Measurements from ENCODE around the gene LRRC75B.
"Not testable (repeated sequence)": the region's sequence is repeated elsewhere in the genome, so short reads cannot be mapped to it uniquely, and the experiment has no call there.

Gene LRRC75B

DNA sequence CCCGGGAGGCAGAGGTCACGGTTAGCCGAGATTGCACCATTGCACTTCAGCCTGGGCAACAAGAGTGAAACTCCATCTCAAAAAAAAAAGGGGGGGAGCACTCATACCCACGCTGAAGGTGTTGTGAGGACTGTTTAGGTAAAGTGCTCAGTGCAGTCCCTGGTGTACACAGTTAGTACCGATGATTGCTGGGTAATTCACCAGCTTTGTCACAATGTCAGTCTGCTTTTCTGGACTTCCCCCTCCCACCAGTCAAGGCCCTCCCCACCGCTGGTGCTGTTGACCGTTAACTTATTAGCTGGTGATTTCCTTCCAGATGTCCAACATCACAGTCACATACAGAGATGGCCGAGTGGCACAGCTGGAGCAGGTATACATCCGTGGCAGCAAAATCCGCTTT lies 25.2 kb downstream of the LRRC75B start:
- Histone ChIP-seq H3K27me3 (ENCODE audit: insufficient read depth, low read length) (no peaks in the 10 kb centered on the region), H3K9me3 (ENCODE audit: low read length) (no peaks in the 10 kb centered on the region), H3K4me3 (ENCODE audit: low read length) (no peak overlapping the region), H3K36me3 (ENCODE audit: insufficient read depth, low read length) (peaks cover 77% of the 10 kb centered on the region), H2AFZ (ENCODE audit: low read depth, low read length) (no peak overlapping the region), H3K4me1 (ENCODE audit: insufficient read depth, low read length) (no peaks in the 10 kb centered on the region)

DNA sequence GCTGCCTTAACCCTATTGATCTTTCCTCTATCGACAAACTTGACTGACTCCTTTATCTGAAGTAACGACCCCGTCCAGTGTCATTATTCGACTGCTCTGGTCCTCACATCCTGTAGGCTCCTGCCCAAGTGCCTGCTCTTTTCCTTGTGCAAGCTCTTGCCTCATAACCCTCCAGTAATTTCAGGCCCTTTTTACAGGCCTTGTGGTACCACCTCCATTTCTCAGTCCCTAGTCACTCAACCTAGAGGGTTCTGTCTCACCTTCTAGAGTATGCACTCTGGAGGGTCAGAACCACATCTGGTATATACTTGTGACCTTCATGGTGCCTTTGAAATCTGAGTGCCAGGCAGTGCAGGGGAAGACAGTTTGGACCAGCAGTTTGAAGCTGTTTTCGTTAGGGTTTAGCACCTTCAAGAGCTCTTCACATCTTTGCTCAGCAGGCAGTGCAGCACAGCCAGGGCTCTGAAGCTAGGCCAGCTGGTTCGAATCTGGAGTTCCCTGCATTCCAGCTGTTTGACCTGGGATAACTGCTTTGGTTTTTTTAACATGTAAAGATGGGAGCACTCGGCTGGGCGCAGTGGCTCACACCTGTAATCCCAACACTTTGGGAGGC lies 25.9 kb downstream of the LRRC75B start:
- Histone ChIP-seq H3K36me3 (ENCODE audit: insufficient read depth, low read length) (peaks cover 75% of the 10 kb centered on the region), H3K4me1 (ENCODE audit: insufficient read depth, low read length) (no peaks in the 10 kb centered on the region), H3K27me3 (ENCODE audit: insufficient read depth, low read length) (no peaks in the 10 kb centered on the region), H2AFZ (ENCODE audit: low read depth, low read length) (no peak overlapping the region), H3K9me3 (ENCODE audit: low read length) (no peaks in the 10 kb centered on the region), H3K4me3 (ENCODE audit: low read length) (no peak overlapping the region)

DNA sequence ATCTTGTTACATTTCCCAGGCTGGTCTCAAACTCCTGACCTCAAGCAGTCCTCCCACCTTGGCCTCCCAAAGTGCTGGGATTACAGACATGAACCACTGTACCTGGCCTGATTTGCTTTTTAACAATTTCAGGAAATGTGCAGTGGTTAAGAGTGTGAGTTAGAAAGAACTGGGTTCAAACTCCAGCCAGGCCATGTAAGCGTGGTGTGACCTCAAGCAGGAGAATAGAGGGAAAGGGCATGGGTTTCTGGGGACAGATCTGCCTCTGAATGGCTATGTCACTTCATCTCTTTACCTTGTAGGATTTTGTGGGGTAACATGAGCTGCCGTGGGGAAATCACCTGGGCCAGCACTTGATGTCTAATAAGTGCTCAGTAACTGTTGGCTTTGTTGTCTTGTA lies 27.8 kb downstream of the LRRC75B start:
- Histone ChIP-seq H3K27me3 (ENCODE audit: insufficient read depth, low read length) (no peaks in the 10 kb centered on the region), H3K4me3 (ENCODE audit: low read length) (no peak overlapping the region), H3K4me1 (ENCODE audit: insufficient read depth, low read length) (no peaks in the 10 kb centered on the region), H3K36me3 (ENCODE audit: insufficient read depth, low read length) (peaks cover 71% of the 10 kb centered on the region), H3K9me3 (ENCODE audit: low read length) (no peaks in the 10 kb centered on the region), H2AFZ (ENCODE audit: low read depth, low read length) (no peak overlapping the region)

DNA sequence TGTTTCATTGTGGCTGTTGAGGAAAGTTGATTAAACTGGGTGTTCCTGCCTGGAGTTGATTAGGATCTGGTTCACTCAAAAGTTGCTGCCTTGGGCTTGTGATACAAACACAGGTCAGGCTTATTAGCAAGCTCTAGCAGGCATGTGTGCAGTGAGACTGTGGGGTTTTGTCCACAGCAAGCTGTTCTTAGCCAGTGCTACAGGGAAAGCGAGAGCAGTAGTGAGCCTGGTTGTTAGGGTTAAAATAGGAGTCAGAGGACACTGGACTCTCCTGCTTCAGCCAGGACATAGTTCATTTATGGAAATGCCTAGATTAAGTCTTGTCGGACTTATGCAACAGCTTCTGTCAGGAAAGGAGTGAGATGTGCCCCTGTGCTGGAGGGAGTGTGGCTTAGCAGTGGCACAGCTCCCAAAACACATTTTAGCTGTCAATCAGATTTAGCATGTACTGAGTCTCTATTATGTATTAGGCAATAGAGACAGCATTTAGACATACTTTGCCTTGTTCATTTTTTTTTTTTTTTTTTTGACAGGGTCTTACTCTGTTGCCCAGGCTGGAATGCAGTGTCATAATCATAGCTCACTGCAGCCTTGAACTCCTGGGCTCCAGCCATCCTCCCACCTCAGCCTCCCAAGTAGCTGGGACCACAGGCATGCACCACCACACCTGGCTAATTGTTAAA lies 28.4 kb downstream of the LRRC75B start:
- Histone ChIP-seq H3K4me3 (ENCODE audit: low read length) (no peak overlapping the region), H3K36me3 (ENCODE audit: insufficient read depth, low read length) (peaks cover 68% of the 10 kb centered on the region), H3K27me3 (ENCODE audit: insufficient read depth, low read length) (no peaks in the 10 kb centered on the region), H3K4me1 (ENCODE audit: insufficient read depth, low read length) (no peaks in the 10 kb centered on the region), H3K9me3 (ENCODE audit: low read length) (no peaks in the 10 kb centered on the region), H2AFZ (ENCODE audit: low read depth, low read length) (no peak overlapping the region)

DNA sequence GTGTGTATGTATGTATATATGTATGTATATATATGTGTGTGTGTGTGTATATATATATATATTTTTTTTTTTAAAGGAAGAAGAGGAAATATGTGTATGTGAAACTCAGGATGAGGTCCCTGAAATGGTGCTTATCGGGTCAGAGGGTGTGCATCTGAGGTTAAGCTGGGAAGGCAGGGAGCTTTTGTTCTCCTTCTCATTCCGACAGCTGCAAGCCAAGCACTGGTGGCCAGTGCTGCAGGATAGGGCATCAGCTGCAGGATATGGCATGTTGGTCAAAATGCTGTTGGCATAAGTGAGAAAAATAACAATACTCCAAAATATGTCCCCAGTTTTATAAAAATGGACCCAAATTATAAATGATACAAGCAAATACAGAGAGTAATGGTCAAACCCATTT lies 29.6 kb downstream of the LRRC75B start:
- H2AFZ ChIP-seq (ENCODE audit: low read depth, low read length): no peak overlapping the region
- H3K27me3 ChIP-seq (ENCODE audit: insufficient read depth, low read length): no peaks in the 10 kb centered on the region
- H3K36me3 ChIP-seq (ENCODE audit: insufficient read depth, low read length): peaks cover 72% of the 10 kb centered on the region
- H3K4me3 ChIP-seq (ENCODE audit: low read length): no peak overlapping the region
- no peaks in the 10 kb centered on the region for H3K4me1 ChIP-seq (ENCODE audit: insufficient read depth, low read length)
- H3K9me3 ChIP-seq (ENCODE audit: low read length): no peaks in the 10 kb centered on the region

DNA sequence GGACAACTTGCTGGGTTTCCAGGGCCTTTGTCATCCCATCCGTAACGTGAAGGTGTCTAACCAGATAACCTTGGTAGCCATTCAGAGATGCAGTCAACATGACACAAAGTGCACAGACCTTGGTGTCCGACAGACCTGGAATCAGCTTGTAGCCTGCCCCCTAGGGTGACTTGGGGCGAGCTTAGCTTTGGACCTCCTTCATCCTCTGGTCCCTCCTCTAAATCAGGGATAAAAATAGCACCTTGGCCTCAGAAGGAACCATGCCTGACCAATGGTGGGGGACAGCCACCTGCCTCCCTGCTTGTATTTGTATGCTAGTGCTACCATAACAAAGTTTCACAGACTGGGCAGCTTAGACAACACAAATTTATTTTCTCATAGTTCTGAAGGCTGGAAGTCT lies 33.4 kb downstream of the LRRC75B start:
- Histone ChIP-seq H3K36me3 (ENCODE audit: insufficient read depth, low read length) (peaks cover 52% of the 10 kb centered on the region), H3K4me1 (ENCODE audit: insufficient read depth, low read length) (peaks cover 12% of the 10 kb centered on the region), H3K9me3 (ENCODE audit: low read length) (no peaks in the 10 kb centered on the region), H3K27me3 (ENCODE audit: insufficient read depth, low read length) (no peaks in the 10 kb centered on the region), H2AFZ (ENCODE audit: low read depth, low read length) (no peak overlapping the region), H3K4me3 (ENCODE audit: low read length) (no peak overlapping the region)

DNA sequence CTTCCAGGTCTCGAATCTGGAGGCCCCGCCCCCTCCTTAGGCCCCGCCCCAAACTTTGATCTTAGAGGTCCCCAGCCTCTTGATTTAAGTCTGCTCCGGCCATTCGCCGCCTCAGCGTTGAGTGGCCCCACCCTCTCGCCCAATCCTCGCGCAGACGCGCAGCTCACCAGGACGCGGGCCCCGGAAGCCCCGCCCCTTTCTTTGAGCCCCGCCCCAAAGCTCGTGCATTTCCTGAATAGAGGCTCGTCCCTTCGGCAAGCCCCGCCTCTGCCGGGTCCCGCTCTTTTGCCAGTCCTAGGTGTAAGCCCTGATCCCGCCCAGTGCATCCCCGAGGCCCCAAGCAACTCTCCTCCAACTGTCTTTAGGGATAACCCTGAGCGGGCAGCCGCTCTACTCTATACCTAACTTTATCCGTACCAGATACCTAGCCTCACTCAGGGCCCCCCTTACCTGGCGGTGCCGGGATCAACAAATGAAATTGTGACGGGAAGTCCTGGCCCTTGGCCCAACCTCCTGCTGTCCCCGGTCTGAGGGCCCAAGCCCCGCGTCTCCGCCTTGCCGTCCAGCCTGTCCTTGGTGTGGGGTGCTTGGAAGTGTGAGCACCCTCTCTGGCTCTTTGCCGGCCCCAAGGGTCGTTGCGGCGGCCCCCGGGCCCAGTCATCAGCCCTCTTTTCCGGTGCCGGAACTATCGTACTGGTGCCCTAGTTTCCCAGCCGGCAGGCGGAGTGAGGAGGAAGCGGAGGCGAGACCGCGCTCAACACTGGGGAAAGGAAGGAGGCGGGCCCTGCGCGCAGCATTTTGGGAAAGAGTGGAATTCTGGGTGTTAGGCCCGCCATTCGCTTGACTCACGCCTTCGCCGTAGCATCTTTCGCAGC lies 37.5 kb downstream of the LRRC75B start, which contains the start of gene SNRPD3:
TSS of gene SNRPD3 (plus strand) at position 835 of the 875 bp plus-strand sequence. CDS start 1,676 bp downstream, outside the sequence.
- H3K36me3 ChIP-seq (ENCODE audit: insufficient read depth, low read length): peaks cover 27% of the 10 kb centered on the region
- peak within 1 kb of the TSS; percentile 97 for H2AFZ ChIP-seq (ENCODE audit: low read depth, low read length)
- H3K27me3 ChIP-seq (ENCODE audit: insufficient read depth, low read length): no peaks in the 10 kb centered on the region

DNA sequence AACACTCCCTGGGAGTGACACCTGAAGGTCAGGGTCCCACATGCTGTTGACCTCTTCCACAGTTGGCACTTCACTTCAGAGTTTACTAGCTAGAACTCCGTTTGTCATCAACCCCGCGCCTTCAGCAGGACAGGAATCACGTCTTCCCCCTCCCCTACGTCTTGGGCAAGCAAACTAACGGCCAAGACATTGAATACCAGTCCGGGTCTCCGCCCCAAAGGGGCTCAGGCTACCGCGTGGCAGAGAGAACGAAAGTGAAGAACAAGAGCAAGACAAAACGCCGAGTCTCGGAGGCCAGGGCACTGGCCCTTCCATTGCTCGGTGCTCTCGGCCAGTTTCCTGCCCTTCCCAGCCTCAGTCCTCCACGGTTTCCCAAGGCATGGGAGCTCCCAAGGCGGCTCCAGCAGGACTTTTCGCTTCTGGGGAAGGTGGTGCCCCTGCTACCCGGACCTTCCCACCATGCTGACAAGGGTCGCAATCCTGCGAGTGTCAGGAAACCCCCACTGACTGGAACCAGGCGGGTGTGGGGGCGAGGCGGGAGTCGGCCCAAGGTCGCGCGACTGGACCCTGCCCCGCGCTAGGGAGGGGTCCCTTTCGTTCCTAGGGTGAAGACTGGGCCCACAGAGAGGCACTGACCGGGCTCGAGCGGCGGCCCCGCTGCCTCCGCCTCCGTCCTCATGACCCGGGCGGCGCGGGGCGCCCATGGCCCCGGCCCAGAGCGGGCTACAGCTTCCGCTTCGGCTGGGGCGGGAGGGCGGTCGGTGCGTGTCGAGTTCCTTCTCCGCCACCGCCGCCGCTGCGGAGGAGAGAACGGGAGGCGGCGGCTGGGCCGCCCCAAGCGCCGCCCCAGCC lies 38.3 kb downstream of the LRRC75B start, which contains the start of gene GUCD1:
TSS of gene GUCD1 (minus strand) at position 826 of the 852 bp plus-strand sequence. CDS start at position 679, 147 bp downstream.
- peaks cover 24% of the 10 kb centered on the region for H3K36me3 ChIP-seq (ENCODE audit: insufficient read depth, low read length)

More for the DNA sequence above, 37.5 kb downstream of the LRRC75B start, which contains the start of gene SNRPD3:
- H3K9me3 ChIP-seq (ENCODE audit: low read length): no peaks in the 10 kb centered on the region
- H3K4me3 ChIP-seq (ENCODE audit: low read length): peak within 1 kb of the TSS; percentile 85
- H3K4me1 ChIP-seq (ENCODE audit: insufficient read depth, low read length): peaks cover 25% of the 10 kb centered on the region

DNA sequence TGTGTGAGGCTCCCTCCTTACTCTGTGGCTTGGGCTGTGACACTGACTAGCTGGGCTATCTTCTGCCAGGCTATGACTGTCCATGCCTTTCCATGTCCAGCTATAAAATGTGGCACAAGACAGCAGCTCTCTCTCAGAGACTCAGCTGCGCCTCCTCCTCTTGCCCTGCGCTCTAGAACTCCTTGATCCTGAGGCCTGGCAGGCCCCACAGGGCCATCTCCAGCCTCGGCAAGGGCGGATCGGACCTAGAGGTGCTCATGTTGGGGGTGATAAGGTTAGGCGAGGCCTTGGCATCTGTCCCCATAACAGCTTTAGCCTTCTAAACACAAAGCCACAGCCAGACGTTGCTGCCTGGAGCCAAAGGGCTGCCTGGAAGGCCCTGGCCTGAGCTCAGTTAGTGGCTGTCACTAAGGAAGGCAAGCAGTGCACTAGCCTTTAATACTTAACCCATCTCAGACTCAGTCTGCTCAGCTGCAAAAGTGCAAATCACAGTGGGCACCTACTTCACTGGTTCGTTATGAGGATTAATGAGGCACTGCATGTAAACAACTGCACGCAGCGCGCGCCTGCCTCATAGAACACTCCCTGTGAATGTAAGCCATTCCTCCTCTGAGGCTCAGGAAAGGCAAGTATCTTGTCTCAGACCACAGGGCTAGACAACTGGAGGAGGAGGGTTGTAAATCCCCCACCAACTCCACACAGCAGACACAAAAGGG lies 39.1 kb downstream of the LRRC75B start:
- H3K36me3 ChIP-seq (ENCODE audit: insufficient read depth, low read length): peaks cover 22% of the 10 kb centered on the region
- H3K9me3 ChIP-seq (ENCODE audit: low read length): no peaks in the 10 kb centered on the region
- no peak overlapping the region for H2AFZ ChIP-seq (ENCODE audit: low read depth, low read length)
- H3K4me1 ChIP-seq (ENCODE audit: insufficient read depth, low read length): peaks cover 25% of the 10 kb centered on the region
- peak overlapping the region; percentile 70 for H3K4me3 ChIP-seq (ENCODE audit: low read length)
- no peaks in the 10 kb centered on the region for H3K27me3 ChIP-seq (ENCODE audit: insufficient read depth, low read length)

More for the DNA sequence above, 38.3 kb downstream of the LRRC75B start, which contains the start of gene GUCD1:
- no peaks in the 10 kb centered on the region for H3K27me3 ChIP-seq (ENCODE audit: insufficient read depth, low read length)
- peak within 1 kb of the TSS; percentile 85 for H3K4me3 ChIP-seq (ENCODE audit: low read length)
- H2AFZ ChIP-seq (ENCODE audit: low read depth, low read length): peak within 1 kb of the TSS; percentile 97
- no peaks in the 10 kb centered on the region for H3K9me3 ChIP-seq (ENCODE audit: low read length)
- H3K4me1 ChIP-seq (ENCODE audit: insufficient read depth, low read length): peaks cover 25% of the 10 kb centered on the region

DNA sequence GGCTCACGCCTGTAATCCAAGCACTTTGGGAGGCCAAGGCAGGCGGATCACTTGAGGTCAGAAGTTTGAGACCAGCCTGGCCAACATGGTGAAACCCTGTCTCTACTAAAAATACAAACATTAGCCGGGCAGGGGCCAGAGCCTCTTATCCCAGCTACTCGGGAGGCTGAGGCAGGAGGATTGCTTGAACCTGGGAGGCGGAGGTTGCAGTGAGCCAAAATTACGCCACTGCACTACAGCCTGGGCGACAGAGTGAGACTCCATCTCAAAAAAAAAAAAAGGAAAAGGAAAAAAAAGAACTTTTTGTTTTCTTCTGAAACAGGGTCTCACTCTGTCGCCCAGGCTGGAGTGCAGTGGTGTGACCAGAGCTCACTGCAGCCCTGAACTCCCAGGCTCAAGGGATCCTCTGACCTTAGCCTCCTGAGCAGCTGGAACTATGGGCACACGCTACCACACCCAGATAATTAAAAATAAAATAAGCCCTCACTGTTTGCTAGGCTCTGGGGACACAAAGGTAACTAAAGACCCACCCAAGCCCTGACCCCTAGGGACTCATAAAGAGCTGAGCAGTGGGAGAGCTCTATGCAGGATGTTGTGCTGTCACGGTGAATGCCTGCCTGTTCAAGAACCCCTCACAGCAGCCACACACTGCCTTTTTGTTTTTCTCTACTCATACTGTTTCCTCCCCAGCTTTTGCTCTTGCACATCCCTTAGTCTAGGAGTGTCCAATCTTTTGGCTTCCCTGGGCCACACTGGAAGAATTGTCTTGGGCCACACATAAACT lies 40.2 kb downstream of the LRRC75B start:
- peak overlapping the region; percentile 10 for H3K4me3 ChIP-seq (ENCODE audit: low read length)
- not testable (repeated sequence) for H2AFZ ChIP-seq (ENCODE audit: low read depth, low read length); H3K9me3 ChIP-seq (ENCODE audit: low read length); H3K27me3 ChIP-seq (ENCODE audit: insufficient read depth, low read length)
- peaks cover 25% of the 10 kb centered on the region for H3K4me1 ChIP-seq (ENCODE audit: insufficient read depth, low read length)
- H3K36me3 ChIP-seq (ENCODE audit: insufficient read depth, low read length): peaks cover 21% of the 10 kb centered on the region

DNA sequence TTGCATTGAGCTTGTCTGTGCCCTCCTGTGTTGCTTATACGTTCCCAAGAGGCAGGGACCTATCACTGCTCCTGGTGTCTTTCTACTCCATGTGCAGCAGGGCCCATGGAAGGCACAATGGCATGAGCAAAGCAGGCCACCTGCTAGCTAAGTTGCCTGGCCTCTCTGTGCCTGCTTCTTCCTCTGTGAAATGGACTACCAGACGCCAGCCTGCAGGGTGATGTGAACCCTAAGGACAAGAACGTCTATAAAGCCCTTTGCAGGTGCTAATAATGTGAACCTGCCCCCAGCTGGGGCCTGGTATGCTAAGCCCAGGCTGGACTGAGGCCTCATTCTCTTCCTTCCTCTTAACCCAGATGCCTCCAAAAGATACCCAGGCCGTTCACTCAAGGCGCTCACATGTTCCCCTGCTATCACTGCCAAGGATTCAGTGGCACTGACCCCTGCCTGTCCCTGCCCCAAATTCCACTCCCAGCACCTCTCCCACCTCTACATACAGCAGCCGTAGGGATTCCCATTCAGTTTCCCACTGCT lies 41.9 kb downstream of the LRRC75B start:
- no peaks in the 10 kb centered on the region for H3K9me3 ChIP-seq (ENCODE audit: low read length)
- peaks cover 30% of the 10 kb centered on the region for H3K36me3 ChIP-seq (ENCODE audit: insufficient read depth, low read length)
- H3K27me3 ChIP-seq (ENCODE audit: insufficient read depth, low read length): no peaks in the 10 kb centered on the region
- H2AFZ ChIP-seq (ENCODE audit: low read depth, low read length): no peak overlapping the region
- no peak overlapping the region for H3K4me3 ChIP-seq (ENCODE audit: low read length)
- peaks cover 13% of the 10 kb centered on the region for H3K4me1 ChIP-seq (ENCODE audit: insufficient read depth, low read length)
